Tibial nerve (tissue), 4 donors: ENCODE results near the gene DKK3. TPM values are rescaled to one million over a fixed set of nuclear protein-coding genes. Genes with fewer than 3 reads are reported as not detected.

Experiments
- DNase-seq, 2 donors: peaks; one replicate each; pipeline ENCODE4 v3.0.0-alpha.2; 2019; ENCODE audit warnings: low spot score in 2 of 2
- H3K27ac ChIP-seq, 4 donors: fragments of 200-600 bp; sonication (generic) in 3 of 4; one replicate each; pipeline ENCODE4 v1.5.1; 2017 to 2019; ENCODE audit warnings: mild to moderate bottlenecking in 1 of 4
- H3K27me3 ChIP-seq, 2 donors: fragments of 200-600 bp; sonication (generic) in 1 of 2; one replicate each; pipeline versions ENCODE4 v1.5.1 to v1.6.0; 2017 to 2019
- H3K36me3 ChIP-seq, 3 donors: fragments of 200-600 bp; sonication (generic); one replicate each; pipeline ENCODE4 v1.5.1; 2018 to 2019
- H3K4me1 ChIP-seq, 4 donors: fragments of 200-600 bp; sonication (generic) in 3 of 4; one replicate each; pipeline ENCODE4 v1.5.1; 2017 to 2019
- H3K4me3 ChIP-seq, 4 donors: fragments of 200-600 bp; sonication (generic) in 3 of 4; one replicate each; pipeline ENCODE4 v1.5.1; 2017 to 2019; ENCODE audit warnings: mild to moderate bottlenecking in 1 of 4, moderate library complexity in 1 of 4
- H3K9me3 ChIP-seq, 4 donors: fragments of 200-600 bp; sonication (generic) in 3 of 4; one replicate each; pipeline ENCODE4 v1.5.1; 2017 to 2019
- CTCF ChIP-seq, 5 experiments: fragments of 200-600 bp in 3 of 5; fragments of 450-650 bp in 2 of 5; sonication (generic) in 3 of 5; IDR thresholded peaks; one replicate each; pipeline ENCODE4 v1.5.1; 2016 to 2019; ENCODE audit warnings: antibody characterized with exemption in 5 of 5, mild to moderate bottlenecking in 3 of 5, moderate library complexity in 2 of 5
- EP300 ChIP-seq, 2 donors: sonication (generic); formaldehyde crosslinking; IDR thresholded peaks; one replicate each; pipeline ENCODE4 v1.6.1; 2017; ENCODE audit warnings: antibody characterized with exemption in 2 of 2, mild to moderate bottlenecking in 1 of 2
- POLR2A ChIP-seq, 2 donors: fragments of 450-650 bp; IDR thresholded peaks; one replicate each; pipeline ENCODE4 v1.6.1; 2017; ENCODE audit warnings: antibody characterized with exemption in 2 of 2, mild to moderate bottlenecking in 2 of 2, moderate library complexity in 2 of 2
- WGBS, 2 donors: methylation state at CpG; one replicate each; pipeline ENCODE4 v1.1.5; 2018; 5-methylcytosine and 5-hydroxymethylcytosine counted together
- total RNA-seq, 4 donors: library from RNA; depleted of rRNA; stranded (reverse); fragments of >200 nt; gene quantifications; one replicate each; pipeline ENCODE4 v1.1.0, GENCODE V29; 2016

Gene DKK3
- total RNA-seq, 4 donors from 2014 or later = 192 to 446 (median 254) TPM

DNA sequence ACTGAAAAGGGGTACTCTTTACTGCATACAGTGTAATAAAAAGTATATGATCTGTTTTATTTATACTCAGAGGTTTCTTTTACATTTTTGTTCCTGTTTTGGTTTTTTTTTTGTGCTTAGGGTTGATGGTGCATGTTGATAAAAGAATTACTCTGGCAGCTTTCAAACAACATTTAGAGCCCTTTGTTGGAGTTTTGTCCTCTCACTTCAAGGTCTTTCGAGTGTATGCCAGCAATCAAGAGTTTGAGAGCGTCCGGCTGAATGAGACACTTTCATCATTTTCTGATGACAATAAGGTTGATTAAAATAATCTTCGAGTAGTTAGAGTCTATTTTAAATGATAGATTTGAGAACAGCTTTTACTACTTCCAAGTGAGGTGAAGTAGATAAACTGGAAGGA is 60.6 kb downstream of the DKK3 start:
- WGBS, 2 donors = 62% methylated on average over 4 of the region's 4 CpGs
- H3K36me3 ChIP-seq = peaks cover 0 to 64% (median 0%) of the 10 kb centered on the region in 3 donors

GRCh38 chr11:11946878-11947277 is 61.5 kb downstream of the DKK3 start:
- peaks cover 0 to 65% (median 0%) of the 10 kb centered on the region in 3 donors for H3K36me3 ChIP-seq
- WGBS, 2 donors = 91 to 96% methylated on average over 2 of the region's 2 CpGs
- no peak for DNase-seq
- no peaks in the 10 kb centered on the region for H3K9me3 ChIP-seq
- peaks cover 0 to 16% (median 0%) of the 10 kb centered on the region in 4 donors for H3K4me1 ChIP-seq
- TF ChIP-seq CTCF (IDR thresholded peaks at IDR 0.05) (no peak), EP300 (IDR thresholded peaks at IDR 0.05) (no peak), POLR2A (IDR thresholded peaks at IDR 0.05) (no peak)
- no peak overlapping the region for H3K27ac ChIP-seq
- no peaks in the 10 kb centered on the region for H3K27me3 ChIP-seq
- H3K4me3 ChIP-seq = no peak overlapping the region

More for the DNA sequence above, 60.6 kb downstream of the DKK3 start:
- Histone ChIP-seq H3K4me3 (no peak overlapping the region), H3K9me3 (no peaks in the 10 kb centered on the region), H3K27me3 (no peaks in the 10 kb centered on the region), H3K4me1 (peaks cover 0 to 16% (median 0%) of the 10 kb centered on the region in 4 donors), H3K27ac (no peak overlapping the region)
- no peak for DNase-seq
- TF ChIP-seq POLR2A (IDR thresholded peaks at IDR 0.05) (no peak), CTCF (IDR thresholded peaks at IDR 0.05) (no peak), EP300 (IDR thresholded peaks at IDR 0.05) (no peak)

- Histone ChIP-seq H3K27me3 (no peaks in the 10 kb centered on the region), H3K4me1 (peaks cover 0 to 16% (median 0%) of the 10 kb centered on the region in 4 donors), H3K4me3 (no peak overlapping the region), H3K27ac (no peak overlapping the region), H3K9me3 (no peaks in the 10 kb centered on the region), H3K36me3 (peaks cover 0 to 65% (median 0%) of the 10 kb centered on the region in 3 donors)
- TF ChIP-seq EP300 (IDR thresholded peaks at IDR 0.05) (no peak), CTCF (IDR thresholded peaks at IDR 0.05) (no peak), POLR2A (IDR thresholded peaks at IDR 0.05) (no peak)
- DNase-seq = no peak
- WGBS, 2 donors = 85% methylated on average over 2 of the region's 2 CpGs
These were observed 62.2 kb downstream of the DKK3 start for GRCh38 chr11:11946180-11946579.

DNA sequence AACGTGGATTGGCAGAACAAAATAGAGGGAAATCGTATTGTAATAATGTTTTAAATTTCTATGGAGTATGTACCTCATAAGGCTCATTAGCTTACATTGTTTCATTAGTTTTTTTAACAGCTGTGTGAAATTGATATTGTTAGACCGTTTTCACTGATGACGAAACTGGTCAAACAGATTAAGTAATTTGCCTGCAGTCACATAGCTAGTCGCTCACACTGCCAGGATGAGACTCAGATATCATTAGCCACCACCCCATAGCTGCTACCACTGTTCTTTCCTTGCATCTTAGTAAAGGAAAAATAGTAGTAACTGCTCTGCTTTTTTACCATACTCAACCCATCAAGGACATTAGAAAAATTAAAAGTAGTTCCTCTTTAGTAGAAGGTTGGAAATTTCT is 64.0 kb downstream of the DKK3 start:
- no peak for DNase-seq
- Histone ChIP-seq H3K27ac (no peak overlapping the region), H3K36me3 (peaks cover 0 to 64% (median 0%) of the 10 kb centered on the region in 3 donors), H3K4me3 (no peak overlapping the region), H3K4me1 (peaks cover 0 to 16% (median 0%) of the 10 kb centered on the region in 4 donors), H3K9me3 (no peaks in the 10 kb centered on the region), H3K27me3 (no peaks in the 10 kb centered on the region)
- 87 to 95% methylated on average over 5 of the region's 5 CpGs for WGBS, 2 donors
- TF ChIP-seq POLR2A (IDR thresholded peaks at IDR 0.05) = no peak

DNA sequence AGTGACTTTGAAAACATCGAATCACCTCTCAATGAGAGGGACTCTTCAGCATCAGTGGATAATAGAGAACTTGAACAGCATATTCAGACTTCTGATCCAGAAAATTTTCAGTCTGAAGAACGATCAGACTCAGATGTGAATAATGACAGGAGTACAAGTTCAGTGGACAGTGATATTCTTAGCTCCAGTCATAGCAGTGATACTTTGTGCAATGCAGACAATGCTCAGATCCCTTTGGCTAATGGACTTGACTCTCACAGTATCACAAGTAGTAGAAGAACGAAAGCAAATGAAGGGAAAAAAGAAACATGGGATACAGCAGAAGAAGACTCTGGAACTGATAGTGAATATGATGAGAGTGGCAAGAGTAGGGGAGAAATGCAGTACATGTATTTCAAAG is 65.8 kb downstream of the DKK3 start:
- peaks cover 0 to 3% (median 0%) of the 10 kb centered on the region in 4 donors for H3K4me1 ChIP-seq
- no peak overlapping the region for H3K27ac ChIP-seq
- no peaks in the 10 kb centered on the region for H3K27me3 ChIP-seq
- TF ChIP-seq POLR2A (IDR thresholded peaks at IDR 0.05) (no peak), EP300 (IDR thresholded peaks at IDR 0.05) (no peak), CTCF (IDR thresholded peaks at IDR 0.05) (no peak)
- H3K9me3 ChIP-seq = no peaks in the 10 kb centered on the region
- H3K4me3 ChIP-seq = no peak overlapping the region
- WGBS, 2 donors = 88 to 90% methylated on average over 3 of the region's 3 CpGs
- no peak for DNase-seq
- peaks cover 0 to 71% (median 0%) of the 10 kb centered on the region in 3 donors for H3K36me3 ChIP-seq

GRCh38 chr11:11940551-11940950 is 67.9 kb downstream of the DKK3 start:
- TF ChIP-seq CTCF (IDR thresholded peaks at IDR 0.05) = no peak
- TF ChIP-seq POLR2A (IDR thresholded peaks at IDR 0.05) = no peak
- TF ChIP-seq EP300 (IDR thresholded peaks at IDR 0.05) = no peak
- no peaks in the 10 kb centered on the region for H3K27me3 ChIP-seq
- no peak overlapping the region for H3K4me3 ChIP-seq
- H3K9me3 ChIP-seq = no peaks in the 10 kb centered on the region
- DNase-seq = no peak
- no peak overlapping the region for H3K27ac ChIP-seq
- H3K36me3 ChIP-seq = peaks cover 0 to 66% (median 0%) of the 10 kb centered on the region in 3 donors
- H3K4me1 ChIP-seq = no peaks in the 10 kb centered on the region
